PC-9 (cell line): ENCODE measurements around the gene LRRC37B.
"Not testable (repeated sequence)": the region's sequence is repeated elsewhere in the genome, so short reads cannot be mapped to it uniquely, and the experiment has no call there.

Experiments
- CTCF ChIP-seq: fragments of 200-600 bp; sonication (generic); conservative IDR thresholded peaks from 2 replicates; pipeline ENCODE4 v1.6.1; 2017; ENCODE audit warnings: mixed run types, antibody characterized with exemption, mild to moderate bottlenecking, moderate library complexity
- EZH2 ChIP-seq: fragments of 200-600 bp; sonication (generic); IDR thresholded peaks from 2 replicates; pipeline ENCODE4 v1.8.0; 2017; ENCODE audit warnings: antibody characterized with exemption, low read depth

DNA sequence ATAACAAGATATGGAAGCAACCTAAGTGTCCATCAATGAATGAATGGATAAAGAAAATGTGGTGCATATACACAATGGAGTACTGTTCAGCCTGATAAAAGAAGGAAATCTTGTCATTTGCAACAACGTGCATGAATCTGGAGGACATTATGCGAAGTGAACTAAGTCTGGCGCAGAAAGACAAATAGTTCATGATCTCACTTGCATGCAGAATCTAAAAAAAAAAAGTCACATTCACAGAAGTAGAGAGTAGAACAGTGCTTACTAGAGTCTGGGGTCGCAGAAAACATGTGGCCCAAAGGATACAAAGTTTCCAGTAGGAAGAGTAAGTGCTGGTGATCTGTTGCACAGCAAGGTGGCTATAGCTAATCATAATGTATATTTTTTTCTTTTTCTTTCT, 65.9 kb downstream of the LRRC37B start:
- not testable (repeated sequence) for TF ChIP-seq CTCF, EZH2
